K562 (cell line): ENCODE data around the gene SPEM2. TPM values are rescaled to one million over a fixed set of nuclear protein-coding genes. Genes with fewer than 3 reads are reported as not detected.

ENCODE experiments used
- ARID1B ChIP-seq: fragments of 450-650 bp; IDR thresholded peaks from 2 replicates; pipeline ENCODE4 v1.6.1; 2016; ENCODE audit warnings: antibody characterized with exemption, mild to moderate bottlenecking, inconsistent platforms
- CREB3 ChIP-seq: fragments of 450-650 bp; conservative IDR thresholded peaks from 2 replicates; pipeline ENCODE4 v1.6.1; 2016; ENCODE audit warnings: missing genetic modification characterization, low read depth, mild to moderate bottlenecking, missing compliant biosample characterization, moderate library complexity
- CTBP1 ChIP-seq: fragments of 450-650 bp; IDR thresholded peaks from 2 replicates; pipeline ENCODE4 v1.6.1; 2016; ENCODE audit warnings: borderline replicate concordance
- DPF2 ChIP-seq: fragments of 450-650 bp; IDR thresholded peaks from 2 replicates; pipeline ENCODE4 v1.6.1; 2016
- HMBOX1 ChIP-seq: sonication (generic); IDR thresholded peaks from 2 replicates; pipeline ENCODE4 v1.6.1; 2016
- HNRNPH1 ChIP-seq: fragments of 200-400 bp; formaldehyde crosslinking; optimal IDR thresholded peaks from 2 replicates; pipeline ENCODE3; 2017; ENCODE audit warnings: low read depth, mild to moderate bottlenecking, low read length, moderate library complexity
- KHSRP ChIP-seq: fragments of 450-650 bp; IDR thresholded peaks from 2 replicates; pipeline ENCODE4 v1.6.1; 2017
- MBD1 ChIP-seq: fragments of 250-450 bp; sonication (Bioruptor Pico); IDR thresholded peaks from 2 replicates; pipeline ENCODE4 v1.8.0; 2022; ENCODE audit warnings: inconsistent platforms
- NRF1 ChIP-seq, 2 experiments: fragments of 450-650 bp; IDR thresholded peaks in 1 of 2; conservative IDR thresholded peaks in 1 of 2; 2 replicates each; pipeline ENCODE4 v1.6.1; 2014; ENCODE audit warnings: mild to moderate bottlenecking in 2 of 2
- POLR2AphosphoS5 ChIP-seq: IDR thresholded peaks from 2 replicates; pipeline ENCODE4 v1.6.1; 2011; ENCODE audit warnings: mild to moderate bottlenecking, low read depth, low read length, moderate library complexity; ENCODE audit not compliant: control insufficient read depth, insufficient read depth
- POU5F1 ChIP-seq: fragments of 150-350 bp; IDR thresholded peaks from 2 replicates; pipeline ENCODE4 v1.6.1; 2014; ENCODE audit warnings: borderline replicate concordance, low read length, low read depth, mild to moderate bottlenecking; ENCODE audit not compliant: partially characterized antibody
- RBM14 ChIP-seq: fragments of 200-400 bp; formaldehyde crosslinking; IDR thresholded peaks from 2 replicates; pipeline ENCODE4 v1.6.1; 2018; ENCODE audit warnings: low read depth, mild to moderate bottlenecking, low read length, moderate library complexity, borderline replicate concordance; ENCODE audit not compliant: insufficient read depth
- SIN3A ChIP-seq, 2 experiments: fragments of 150-350 bp in 1 of 2; IDR thresholded peaks; 2 replicates each; pipeline ENCODE4 v1.6.1; 2011 to 2016; ENCODE audit warnings: borderline replicate concordance in 2 of 2, low read depth in 2 of 2, low read length in 2 of 2, mild to moderate bottlenecking in 2 of 2, moderate library complexity in 2 of 2; ENCODE audit not compliant: control insufficient read depth in 1 of 2
- SOX6 ChIP-seq: fragments of 450-650 bp; IDR thresholded peaks from 2 replicates; pipeline ENCODE4 v1.6.1; 2014; ENCODE audit warnings: mild to moderate bottlenecking
- TAL1 ChIP-seq: fragments of 450-650 bp; IDR thresholded peaks from 2 replicates; pipeline ENCODE4 v1.6.1; 2016; ENCODE audit warnings: mild to moderate bottlenecking
- TRIM24 ChIP-seq, 2 experiments: fragments of 450-650 bp; IDR thresholded peaks; 2 replicates each; pipeline ENCODE4 v1.6.1; 2016
- ZNF395 ChIP-seq: fragments of 200-800 bp; sonication (Bioruptor generic); IDR thresholded peaks from 2 replicates; pipeline ENCODE4 v1.6.1; 2017; ENCODE audit warnings: missing genetic modification characterization, missing compliant biosample characterization
- ZNF639 ChIP-seq, 2 experiments: fragments of 200-800 bp in 1 of 2; sonication (Bioruptor generic) in 1 of 2; sonication (generic) in 1 of 2; formaldehyde crosslinking in 1 of 2; IDR thresholded peaks in 1 of 2; conservative IDR thresholded peaks in 1 of 2; 2 replicates each; pipeline versions ENCODE4 v1.5.0 to v1.6.1; 2016 to 2020; ENCODE audit warnings: missing compliant biosample characterization in 1 of 2, missing genetic modification characterization in 1 of 2, missing genetic modification reagents in 1 of 2
- ZNF740 ChIP-seq, 3 experiments: fragments of 200-800 bp in 1 of 3; sonication (Bioruptor generic) in 1 of 3; sonication (generic) in 1 of 3; formaldehyde crosslinking in 1 of 3; IDR thresholded peaks; 2 replicates each; pipeline versions ENCODE4 v1.6.1 to v1.8.0; 2016 to 2022; ENCODE audit warnings: mild to moderate bottlenecking in 2 of 3, missing compliant biosample characterization in 2 of 3, missing genetic modification characterization in 2 of 3, missing genetic modification reagents in 1 of 3
- polyA plus RNA-seq, 8 experiments: library from polyadenylated mRNA; depleted of rRNA in 4 of 8; stranded (reverse) in 5 of 8; unstranded in 3 of 8; fragments of >200 nt; fragmentation: Nextera tagmentation in 2 of 8; fragmentation: Illumina TruSeq in 1 of 8; extraction: Ambion mirVana in 2 of 8; extraction: Trizol in 1 of 8; gene quantifications; 2 replicates each; pipeline versions ENCODE4 v1.2.1 to v1.2.3, GENCODE V29; 2011 to 2014; ENCODE audit warnings: inconsistent platforms in 1 of 8, missing spikeins in 1 of 8
- total RNA-seq, 7 experiments: library from RNA; depleted of rRNA in 6 of 7; stranded (reverse); fragments of >200 nt in 6 of 7; fragmentation: Illumina TruSeq in 2 of 7; extraction: Trizol in 2 of 7; gene quantifications; 2 replicates each; pipeline versions ENCODE4 v1.2.1 to v1.2.3, GENCODE V29; 2011 to 2021; ENCODE audit warnings: low replicate concordance in 1 of 7

SPEM2 gene
- total and polyA plus RNA-seq, 9 of the 15 experiments (the other 6 are each of a cell fraction or from before 2014, with no cell fraction given): not detected

- no peak for TF ChIP-seq ZNF395 (CRISPR knock-in tag)
- no peak for TF ChIP-seq CREB3 (tag)
- TF ChIP-seq ZNF740 (CRISPR knock-in tag; IDR thresholded peaks at IDR 0.05): no peak
- TF ChIP-seq ZNF740 (tag; IDR thresholded peaks at IDR 0.05): no peak
- TF ChIP-seq TRIM24 (IDR thresholded peaks at IDR 0.05): no peak
- no peak for TF ChIP-seq NRF1 (conservative IDR thresholded peaks at IDR 0.05 in 1 of 2, IDR thresholded peaks at IDR 0.05 in 1 of 2)
- TF ChIP-seq CTBP1: peak; percentile 64; the same call in 1 of the 2 replicates
- no peak for TF ChIP-seq POU5F1
- TF ChIP-seq MBD1 (CRISPR knock-in tag): no peak
- TF ChIP-seq SOX6: peak; percentile 8; the same call in 1 of the 2 replicates
- TF ChIP-seq TAL1: peak; percentile 71
- TF ChIP-seq KHSRP: no peak
- TF ChIP-seq ARID1B: peak; percentile 86
- no peak for TF ChIP-seq HNRNPH1
- peak; percentile 57; the same call in 1 of the 2 replicates for TF ChIP-seq POLR2AphosphoS5
- TF ChIP-seq RBM14: no peak
- peak; percentile 72 for TF ChIP-seq HMBOX1
- no peak for TF ChIP-seq ZNF639 (CRISPR knock-in tag; conservative IDR thresholded peaks at IDR 0.05 in 1 of 2, IDR thresholded peaks at IDR 0.05 in 1 of 2)
- TF ChIP-seq DPF2: peak; percentile 85
- peak in 1 of 2 experiments; percentile 52; a peak in 1 of 4 replicates for TF ChIP-seq SIN3A (IDR thresholded peaks at IDR 0.05; ENCODE audit: borderline replicate concordance in 2 of 2, control insufficient read depth in 1 of 2, low read depth in 2 of 2, low read length in 2 of 2)
Measured at GRCh38 chr17:7475764-7476422, 50.5 kb downstream of the SPEM2 start (continued).
